Gastrocnemius medialis (tissue), 4 donors: Measurements from ENCODE around the gene DMRT1. TPM values are rescaled to one million over a fixed set of nuclear protein-coding genes. Genes with fewer than 3 reads are reported as not detected.
A peak's percentile ranks its signal among the peaks of the same experiment; 100 is the strongest.

ENCODE experiments used
- ATAC-seq, 2 donors: fragments of 150-250 bp; one replicate each; pipeline ENCODE4 v1.9.1; 2016
- DNase-seq, 2 donors: peaks; one replicate each; pipeline ENCODE4 v3.0.0-alpha.2; 2019
- H3K27ac ChIP-seq, 4 donors: fragments of 200-600 bp; sonication (generic); 1 replicate in 1 of 4; 2 replicates in 3 of 4; pipeline ENCODE4 v1.5.1; 2016 to 2018; ENCODE audit warnings: mild to moderate bottlenecking in 2 of 4, moderate library complexity in 1 of 4
- H3K27me3 ChIP-seq, 3 donors: fragments of 200-600 bp; sonication (generic) in 2 of 3; 1 replicate in 1 of 3; 2 replicates in 2 of 3; pipeline versions ENCODE4 v1.5.1 to v1.6.0; 2016 to 2019; ENCODE audit warnings: mild to moderate bottlenecking in 1 of 3, moderate library complexity in 1 of 3
- H3K36me3 ChIP-seq, 2 donors: fragments of 200-600 bp; sonication (generic) in 1 of 2; one replicate each; pipeline ENCODE4 v1.5.1; 2017 to 2018
- H3K4me1 ChIP-seq, 2 donors: fragments of 200-600 bp; sonication (generic) in 1 of 2; one replicate each; pipeline ENCODE4 v1.5.1; 2016 to 2017; ENCODE audit warnings: mild to moderate bottlenecking in 2 of 2
- H3K4me3 ChIP-seq, 4 donors: fragments of 200-600 bp; sonication (generic) in 3 of 4; 1 replicate in 1 of 4; 2 replicates in 3 of 4; pipeline ENCODE4 v1.5.1; 2016 to 2019; ENCODE audit warnings: mild to moderate bottlenecking in 2 of 4
- H3K9me3 ChIP-seq, 3 donors: fragments of 200-600 bp; sonication (generic) in 2 of 3; 1 replicate in 1 of 3; 2 replicates in 2 of 3; pipeline ENCODE4 v1.5.1; 2016 to 2019
- POLR2A ChIP-seq, 2 donors: fragments of 450-650 bp; IDR thresholded peaks; one replicate each; pipeline ENCODE4 v1.6.1; 2017; ENCODE audit warnings: antibody characterized with exemption in 2 of 2, mild to moderate bottlenecking in 2 of 2, moderate library complexity in 2 of 2
- in situ Hi-C, 4 donors: fragments of 200-750 bp; cut with MboI; loops; one replicate each; pipeline versions ENCODE4 v1.15.0 to v1.8.0; 2017; ENCODE audit warnings: low sequenced_read_pairs in 4 of 4
- intact Hi-C: fragments of 100-400 bp; cut with DNase I; formaldehyde crosslinking; loops from one replicate; pipeline ENCODE4 v1.15.1; 2023; ENCODE audit warnings: low total_unique reads
- total RNA-seq, 4 donors: library from RNA; depleted of rRNA; stranded (reverse); fragments of >200 nt; gene quantifications; one replicate each; pipeline versions ENCODE4 v1.1.0 to v1.2.3, GENCODE V29; 2016
- TF ChIP-seq, protein P1 (sequence below), 5 experiments: fragments of 450-650 bp in 3 of 5; fragments of 200-600 bp in 2 of 5; sonication (generic) in 2 of 5; IDR thresholded peaks in 4 of 5; conservative IDR thresholded peaks in 1 of 5; 1 replicate in 4 of 5; 2 replicates in 1 of 5; pipeline ENCODE4 v1.5.1; 2016 to 2019; ENCODE audit warnings: antibody characterized with exemption in 5 of 5, mild to moderate bottlenecking in 3 of 5, moderate library complexity in 3 of 5

Gene DMRT1
- total RNA-seq, 4 donors from 2014 or later, result 0.91 TPM; not detected in 3

DNA sequence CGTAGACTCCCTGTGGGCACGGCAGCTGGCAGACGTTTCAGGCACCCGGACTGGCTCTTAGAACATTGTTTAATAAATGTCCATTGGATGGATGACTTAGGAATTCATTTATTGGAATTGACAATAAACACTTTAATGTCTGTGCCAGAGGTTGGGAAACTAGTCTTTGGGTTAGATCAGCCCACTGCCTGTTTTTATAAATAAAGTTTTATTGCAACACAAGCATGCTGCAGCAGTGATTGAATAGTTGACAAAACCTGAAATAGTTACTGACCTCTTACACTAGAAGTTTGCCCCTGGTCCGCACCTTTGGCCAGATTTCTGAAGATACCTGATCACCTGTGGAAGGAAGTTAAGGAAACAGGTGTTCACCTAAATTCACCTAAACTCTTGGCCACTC, 51.6 kb downstream of the DMRT1 start:
- Histone ChIP-seq H3K27ac (no peak overlapping the region), H3K4me3 (no peak overlapping the region), H3K36me3 (no peaks in the 10 kb centered on the region), H3K9me3 (no peaks in the 10 kb centered on the region), H3K4me1 (no peaks in the 10 kb centered on the region), H3K27me3 (peaks cover 0 to 3% (median 0%) of the 10 kb centered on the region in 3 donors)
- TF ChIP-seq POLR2A (IDR thresholded peaks at IDR 0.05), result no peak
- TF ChIP-seq, protein P1, sequence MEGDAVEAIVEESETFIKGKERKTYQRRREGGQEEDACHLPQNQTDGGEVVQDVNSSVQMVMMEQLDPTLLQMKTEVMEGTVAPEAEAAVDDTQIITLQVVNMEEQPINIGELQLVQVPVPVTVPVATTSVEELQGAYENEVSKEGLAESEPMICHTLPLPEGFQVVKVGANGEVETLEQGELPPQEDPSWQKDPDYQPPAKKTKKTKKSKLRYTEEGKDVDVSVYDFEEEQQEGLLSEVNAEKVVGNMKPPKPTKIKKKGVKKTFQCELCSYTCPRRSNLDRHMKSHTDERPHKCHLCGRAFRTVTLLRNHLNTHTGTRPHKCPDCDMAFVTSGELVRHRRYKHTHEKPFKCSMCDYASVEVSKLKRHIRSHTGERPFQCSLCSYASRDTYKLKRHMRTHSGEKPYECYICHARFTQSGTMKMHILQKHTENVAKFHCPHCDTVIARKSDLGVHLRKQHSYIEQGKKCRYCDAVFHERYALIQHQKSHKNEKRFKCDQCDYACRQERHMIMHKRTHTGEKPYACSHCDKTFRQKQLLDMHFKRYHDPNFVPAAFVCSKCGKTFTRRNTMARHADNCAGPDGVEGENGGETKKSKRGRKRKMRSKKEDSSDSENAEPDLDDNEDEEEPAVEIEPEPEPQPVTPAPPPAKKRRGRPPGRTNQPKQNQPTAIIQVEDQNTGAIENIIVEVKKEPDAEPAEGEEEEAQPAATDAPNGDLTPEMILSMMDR (IDR thresholded peaks at IDR 0.05 in 4 of 5, conservative IDR thresholded peaks at IDR 0.05 in 1 of 5), result no peak
- intact Hi-C loops (loop anchor here (1.0 kb wide), 1 partner anchor 116 kb away; no protein-coding TSS in a partner anchor), in situ Hi-C loops (loop anchor here (5.0 to 25.0 kb wide), 4 partner anchors 106 to 119 kb away; no protein-coding TSS in a partner anchor)
- ATAC-seq (no peak), DNase-seq (no peak)

DNA sequence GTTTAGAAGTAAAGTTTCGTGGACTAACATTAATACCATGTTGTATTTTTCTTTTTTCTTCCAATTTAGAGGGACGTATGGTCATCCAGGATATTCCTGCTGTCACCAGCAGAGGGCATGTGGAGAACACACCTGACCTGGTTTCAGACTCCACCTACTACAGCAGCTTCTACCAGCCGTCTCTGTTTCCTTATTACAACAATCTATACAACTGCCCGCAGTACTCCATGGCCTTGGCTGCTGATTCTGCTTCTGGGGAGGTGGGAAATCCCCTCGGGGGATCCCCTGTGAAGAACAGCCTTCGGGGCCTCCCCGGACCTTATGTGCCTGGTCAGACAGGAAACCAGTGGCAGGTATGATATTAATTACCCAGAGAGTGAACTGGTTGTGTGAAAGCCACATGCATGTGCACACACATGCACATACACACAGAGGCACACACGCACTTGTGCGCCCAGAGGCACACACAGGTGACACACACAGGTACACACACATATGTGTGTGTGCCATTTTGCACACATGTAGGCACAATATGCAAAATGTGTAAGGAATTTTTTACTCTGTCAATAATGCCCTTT, 52.4 kb downstream of the DMRT1 start:
- H3K27me3 ChIP-seq, result peaks cover 0 to 4% (median 0%) of the 10 kb centered on the region in 3 donors
- H3K27ac ChIP-seq, result no peak overlapping the region
- DNase-seq (peak; percentile 10 to 14), ATAC-seq (peak; percentile 66 to 74)
- intact Hi-C loops (loop anchor here (1.0 kb wide), 1 partner anchor 115 kb away; no protein-coding TSS in a partner anchor), in situ Hi-C loops (loop anchor here (5.0 to 25.0 kb wide), 4 partner anchors 107 to 118 kb away; no protein-coding TSS in a partner anchor)
- peak overlapping the region in 1 of 4 donors; percentile 22 for H3K4me3 ChIP-seq
- H3K36me3 ChIP-seq, result no peaks in the 10 kb centered on the region
- H3K9me3 ChIP-seq, result no peaks in the 10 kb centered on the region
- TF ChIP-seq, protein P1 (IDR thresholded peaks at IDR 0.05 in 4 of 5, conservative IDR thresholded peaks at IDR 0.05 in 1 of 5), result peak; percentile 30 to 74 (median 61)
- no peak for TF ChIP-seq POLR2A (IDR thresholded peaks at IDR 0.05)
- no peaks in the 10 kb centered on the region for H3K4me1 ChIP-seq

DNA sequence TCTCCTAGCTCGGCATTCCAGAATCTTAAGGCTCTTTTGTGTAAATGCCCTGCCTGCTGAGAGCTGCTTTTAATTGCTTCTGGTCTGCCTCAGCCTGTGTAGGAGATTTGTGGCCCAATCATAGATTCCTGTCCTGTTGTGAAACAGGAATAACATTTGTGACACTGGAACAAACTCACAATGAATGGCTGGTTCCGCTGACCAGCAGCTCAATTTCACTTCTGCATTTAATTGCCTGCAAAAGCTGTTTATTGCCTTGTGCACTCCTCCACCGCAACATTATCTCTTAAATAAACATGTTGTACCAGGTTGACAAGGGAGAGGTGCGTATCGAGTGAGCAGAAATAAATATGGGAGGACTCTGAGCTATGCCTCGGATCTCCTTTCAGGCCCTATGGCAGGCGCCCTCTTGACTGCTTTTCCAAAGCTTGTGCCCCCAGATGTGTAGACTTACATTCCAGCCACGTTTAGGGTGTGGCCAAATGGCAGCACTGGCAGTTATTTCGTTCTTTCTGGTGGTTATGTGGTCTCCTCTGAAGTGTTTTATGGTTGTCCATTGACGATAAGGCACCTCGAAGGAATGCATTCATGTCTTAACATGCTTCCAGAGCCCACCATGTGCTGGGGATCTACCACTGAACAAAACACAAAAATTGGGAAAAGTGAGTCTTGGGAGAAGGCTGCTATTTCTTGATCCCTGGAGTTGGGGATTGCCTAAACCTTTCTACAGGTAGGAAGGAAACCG, 58.1 kb downstream of the DMRT1 start:
- Histone ChIP-seq H3K36me3 (no peaks in the 10 kb centered on the region), H3K9me3 (no peaks in the 10 kb centered on the region), H3K27ac (no peak overlapping the region), H3K4me3 (no peak overlapping the region), H3K27me3 (peaks cover 0 to 4% (median 2%) of the 10 kb centered on the region in 3 donors), H3K4me1 (no peaks in the 10 kb centered on the region)
- intact Hi-C loops (no loop called here), in situ Hi-C loops (loop anchor here in 2 of 4 donors (10.0 to 25.0 kb wide), 2 partner anchors 105 to 112 kb away; no protein-coding TSS in a partner anchor)
- DNase-seq (no peak), ATAC-seq (peak in 1 of 2 donors; percentile 50)
- TF ChIP-seq, protein P1 (IDR thresholded peaks at IDR 0.05 in 4 of 5, conservative IDR thresholded peaks at IDR 0.05 in 1 of 5), result no peak
- TF ChIP-seq POLR2A (IDR thresholded peaks at IDR 0.05), result no peak

DNA sequence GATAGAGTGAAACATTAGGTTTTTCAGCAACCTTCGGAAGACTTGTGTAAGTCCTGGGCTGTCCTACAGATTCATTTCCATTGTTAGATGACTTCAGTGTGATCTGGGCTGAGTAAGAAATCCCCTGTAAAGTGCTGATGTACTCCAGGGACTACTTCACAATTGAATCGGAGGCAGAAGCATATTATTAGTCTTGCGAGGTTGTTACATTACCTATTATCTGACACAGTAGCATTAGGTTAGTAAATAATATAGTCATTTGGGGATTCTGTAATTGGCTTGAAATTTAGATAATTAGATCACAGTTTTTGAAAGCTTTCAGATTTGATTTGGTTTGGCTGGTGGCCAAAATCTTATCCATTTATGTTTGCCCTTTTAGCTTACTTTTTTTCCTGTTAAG, 62.4 kb downstream of the DMRT1 start:
- Histone ChIP-seq H3K27ac (no peak overlapping the region), H3K9me3 (no peaks in the 10 kb centered on the region), H3K4me1 (no peaks in the 10 kb centered on the region), H3K27me3 (peaks cover 0 to 22% (median 15%) of the 10 kb centered on the region in 3 donors), H3K36me3 (no peaks in the 10 kb centered on the region), H3K4me3 (no peak overlapping the region)
- TF ChIP-seq, protein P1 (IDR thresholded peaks at IDR 0.05 in 4 of 5, conservative IDR thresholded peaks at IDR 0.05 in 1 of 5), result no peak
- no peak for TF ChIP-seq POLR2A (IDR thresholded peaks at IDR 0.05)
- ATAC-seq (no peak), DNase-seq (no peak)
- in situ Hi-C loops, result no loop called here
- intact Hi-C loops, result no loop called here
